Mucosa of stomach (tissue), 1 donor: Measurements from ENCODE around the gene PODNL1.
"Not testable (repeated sequence)": the region's sequence is repeated elsewhere in the genome, so short reads cannot be mapped to it uniquely, and the experiment has no call there.

Experiments used
- H3K27me3 ChIP-seq: one replicate; pipeline ENCODE4 v1.7.0; 2013; ENCODE audit warnings: mild to moderate bottlenecking, low read length; ENCODE audit not compliant: control insufficient read depth, insufficient read depth
- H3K36me3 ChIP-seq: one replicate; pipeline ENCODE4 v1.7.0; 2013; ENCODE audit warnings: low read length; ENCODE audit not compliant: control insufficient read depth, insufficient read depth
- H3K4me1 ChIP-seq: one replicate; pipeline ENCODE4 v1.7.0; 2013; ENCODE audit warnings: mild to moderate bottlenecking, low read length; ENCODE audit not compliant: control insufficient read depth, insufficient read depth
- H3K4me3 ChIP-seq: one replicate; pipeline ENCODE4 v1.7.0; 2013; ENCODE audit warnings: low read length
- H3K9ac ChIP-seq: one replicate; pipeline ENCODE4 v1.7.0; 2013; ENCODE audit warnings: mild to moderate bottlenecking, low read length, moderate library complexity
- H3K9me3 ChIP-seq: one replicate; pipeline ENCODE4 v1.7.0; 2013; ENCODE audit warnings: mild to moderate bottlenecking, low read length, moderate library complexity; ENCODE audit not compliant: control insufficient read depth
- donor health status: Pancreatic carcinoma.

Gene PODNL1

DNA sequence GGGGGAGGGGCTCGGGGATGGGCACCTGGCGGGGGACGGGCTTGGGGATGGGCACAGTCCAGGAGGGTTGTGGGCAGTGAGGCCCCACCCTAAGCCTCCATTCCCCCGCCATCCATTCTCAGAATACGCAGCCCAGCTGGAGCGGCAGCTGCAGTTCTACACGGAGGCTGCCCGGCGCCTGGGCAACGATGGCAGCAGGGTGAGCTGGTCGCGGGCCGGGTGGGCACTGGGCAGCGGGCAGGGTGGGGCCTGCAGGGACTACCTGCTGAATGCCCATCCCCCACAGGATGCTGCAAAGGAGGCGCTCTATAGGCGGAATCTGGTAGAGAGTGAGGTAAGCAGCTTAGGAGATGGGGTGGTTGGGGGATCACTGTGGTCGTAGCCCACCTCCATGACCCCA lies 8.3 kb downstream of the PODNL1 start:
- Histone ChIP-seq H3K27me3 (no peaks in the 10 kb centered on the region), H3K4me1 (no peaks in the 10 kb centered on the region), H3K4me3 (no peak overlapping the region), H3K9me3 (no peaks in the 10 kb centered on the region), H3K9ac (no peak overlapping the region), H3K36me3 (peaks cover 5% of the 10 kb centered on the region)

DNA sequence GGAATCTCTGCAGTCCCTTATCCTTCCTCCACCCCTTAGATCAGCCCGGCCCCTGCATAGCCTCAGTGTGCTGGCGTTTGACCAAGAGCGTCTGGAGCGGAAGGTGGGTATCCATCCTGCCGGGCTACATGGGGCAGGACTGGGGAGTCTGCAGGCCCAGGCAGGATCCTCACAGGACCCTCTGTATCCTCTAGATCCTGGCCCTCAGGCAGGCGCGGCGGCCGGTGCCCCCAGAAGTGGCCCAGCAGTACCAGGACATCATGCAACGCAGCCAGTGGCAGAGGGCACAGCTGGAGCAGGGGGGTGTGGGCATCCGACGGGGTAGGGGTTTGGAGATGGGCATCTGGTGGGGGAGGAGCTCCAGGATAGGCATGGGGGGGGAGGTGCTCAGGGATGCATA lies 8.9 kb downstream of the PODNL1 start:
- H3K9me3 ChIP-seq: no peaks in the 10 kb centered on the region
- no peaks in the 10 kb centered on the region for H3K4me1 ChIP-seq
- H3K4me3 ChIP-seq: no peak overlapping the region
- H3K27me3 ChIP-seq: no peaks in the 10 kb centered on the region
- no peak overlapping the region for H3K9ac ChIP-seq
- H3K36me3 ChIP-seq: peaks cover 5% of the 10 kb centered on the region

GRCh38 chr19:13926715-13927114 lies 11.5 kb downstream of the PODNL1 start:
- Histone ChIP-seq H3K9ac (no peak overlapping the region), H3K9me3 (no peaks in the 10 kb centered on the region), H3K27me3 (no peaks in the 10 kb centered on the region), H3K4me3 (no peak overlapping the region), H3K36me3 (peaks cover 5% of the 10 kb centered on the region), H3K4me1 (no peaks in the 10 kb centered on the region)

DNA sequence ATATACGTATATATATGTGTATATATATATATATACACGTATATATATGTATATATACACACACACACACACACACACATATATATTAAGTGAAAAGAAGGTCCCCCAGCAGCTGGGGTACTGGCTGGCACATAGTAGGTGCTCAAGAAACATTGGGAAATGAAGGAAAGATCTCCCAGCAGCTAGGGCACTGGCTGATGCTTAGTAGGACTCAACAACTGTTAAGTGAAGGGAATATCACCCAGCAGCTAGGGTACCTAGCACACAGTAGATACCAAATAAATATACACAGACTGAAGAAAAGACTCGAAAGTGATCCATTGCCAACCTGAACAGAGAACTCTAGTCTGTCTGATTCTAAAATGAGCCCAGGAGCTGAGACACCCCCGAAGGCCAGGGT lies 12.2 kb downstream of the PODNL1 start:
- Histone ChIP-seq H3K4me1 (no peaks in the 10 kb centered on the region), H3K27me3 (no peaks in the 10 kb centered on the region), H3K4me3 (no peak overlapping the region), H3K9me3 (no peaks in the 10 kb centered on the region), H3K9ac (no peak overlapping the region), H3K36me3 (peaks cover 10% of the 10 kb centered on the region)

DNA sequence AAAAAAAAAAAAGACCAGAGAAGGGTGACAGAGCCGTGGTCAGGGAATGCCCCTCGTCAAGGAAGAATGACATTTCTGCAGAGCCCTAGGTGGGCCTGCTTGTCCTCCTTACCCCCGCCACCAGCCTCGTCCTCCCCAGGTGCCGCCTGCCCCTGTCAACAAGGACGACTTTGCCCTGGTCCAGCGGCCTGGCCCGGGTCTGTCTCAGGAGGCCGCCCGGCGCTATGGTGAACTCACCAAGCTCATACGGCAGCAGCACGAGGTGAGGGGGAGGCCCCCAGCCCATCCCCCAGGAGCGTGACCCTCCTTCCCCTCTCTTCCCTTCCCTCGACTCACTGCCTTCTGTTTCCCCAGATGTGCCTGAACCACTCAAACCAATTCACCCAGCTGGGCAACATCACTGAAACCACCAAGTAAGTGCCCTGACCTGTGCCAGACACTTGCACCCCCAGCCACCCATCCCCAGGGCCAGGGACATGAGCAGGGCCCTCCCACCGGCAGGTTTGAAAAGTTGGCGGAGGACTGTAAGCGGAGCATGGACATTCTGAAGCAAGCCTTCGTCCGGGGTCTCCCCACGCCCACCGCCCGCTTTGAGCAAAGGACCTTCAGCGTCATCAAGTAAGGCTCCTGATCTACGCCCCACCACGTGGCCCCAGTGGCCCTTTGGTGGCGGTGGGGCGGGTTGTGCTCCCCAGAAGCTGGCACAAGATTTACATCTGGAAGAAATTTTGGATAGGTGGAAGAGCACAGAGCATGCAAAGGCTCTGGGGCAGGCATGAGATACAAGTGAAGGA lies 14.8 kb downstream of the PODNL1 start:
- peaks cover 16% of the 10 kb centered on the region for H3K36me3 ChIP-seq
- H3K9me3 ChIP-seq: no peaks in the 10 kb centered on the region
- no peaks in the 10 kb centered on the region for H3K27me3 ChIP-seq
- no peak overlapping the region for H3K9ac ChIP-seq
- H3K4me3 ChIP-seq: no peak overlapping the region
- H3K4me1 ChIP-seq: no peaks in the 10 kb centered on the region

- H3K4me1 ChIP-seq, H3K27me3 ChIP-seq, H3K9me3 ChIP-seq, H3K9ac ChIP-seq, H3K4me3 ChIP-seq: not testable (repeated sequence)
- peaks cover 11% of the 10 kb centered on the region for H3K36me3 ChIP-seq
Observed at GRCh38 chr19:13922118-13922517, 16.1 kb downstream of the PODNL1 start.

GRCh38 chr19:13920940-13921747 lies 17.1 kb downstream of the PODNL1 start:
- H3K36me3 ChIP-seq: peaks cover 11% of the 10 kb centered on the region
- no peak overlapping the region for H3K4me3 ChIP-seq
- no peaks in the 10 kb centered on the region for H3K9me3 ChIP-seq
- no peak overlapping the region for H3K9ac ChIP-seq
- H3K27me3 ChIP-seq: no peaks in the 10 kb centered on the region
- no peaks in the 10 kb centered on the region for H3K4me1 ChIP-seq

GRCh38 chr19:13920524-13920923 lies 17.7 kb downstream of the PODNL1 start:
- Histone ChIP-seq H3K4me1 (no peaks in the 10 kb centered on the region), H3K27me3 (no peaks in the 10 kb centered on the region), H3K9ac (no peak overlapping the region), H3K36me3 (peaks cover 11% of the 10 kb centered on the region), H3K4me3 (no peak overlapping the region), H3K9me3 (no peaks in the 10 kb centered on the region)

DNA sequence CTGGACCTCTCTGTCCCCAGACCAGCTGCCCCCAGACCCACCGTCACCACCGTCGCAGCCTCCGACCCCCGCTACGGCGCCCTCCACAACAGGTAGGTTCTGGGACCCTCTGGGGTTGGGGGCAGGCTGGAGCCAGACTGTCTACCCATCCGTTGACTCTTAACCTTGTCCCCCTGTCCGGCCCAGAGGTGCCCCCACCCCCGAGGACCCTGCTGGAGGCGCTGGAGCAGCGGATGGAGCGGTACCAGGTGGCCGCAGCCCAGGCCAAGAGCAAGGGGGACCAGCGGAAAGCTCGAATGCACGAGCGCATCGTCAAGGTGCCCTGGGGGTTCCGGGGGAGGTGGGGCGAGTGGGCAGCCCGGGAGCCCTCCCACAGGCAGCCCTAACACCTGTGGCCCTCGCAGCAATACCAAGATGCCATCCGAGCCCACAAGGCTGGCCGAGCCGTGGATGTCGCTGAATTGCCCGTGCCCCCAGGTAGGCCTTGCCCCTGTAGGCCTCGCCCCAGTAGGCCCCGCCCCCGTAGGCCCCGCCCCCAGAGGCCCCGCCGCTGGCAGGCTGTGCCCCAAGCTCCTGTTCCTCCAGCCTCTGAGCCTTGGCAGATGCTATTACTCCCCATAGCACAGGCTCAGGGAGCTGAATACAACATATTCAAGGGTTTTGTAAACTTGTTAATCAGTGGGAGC lies 19.3 kb downstream of the PODNL1 start:
- H3K9ac ChIP-seq: no peak overlapping the region
- H3K27me3 ChIP-seq: no peaks in the 10 kb centered on the region
- H3K4me1 ChIP-seq: no peaks in the 10 kb centered on the region
- H3K9me3 ChIP-seq: no peaks in the 10 kb centered on the region
- peaks cover 11% of the 10 kb centered on the region for H3K36me3 ChIP-seq
- H3K4me3 ChIP-seq: no peak overlapping the region

DNA sequence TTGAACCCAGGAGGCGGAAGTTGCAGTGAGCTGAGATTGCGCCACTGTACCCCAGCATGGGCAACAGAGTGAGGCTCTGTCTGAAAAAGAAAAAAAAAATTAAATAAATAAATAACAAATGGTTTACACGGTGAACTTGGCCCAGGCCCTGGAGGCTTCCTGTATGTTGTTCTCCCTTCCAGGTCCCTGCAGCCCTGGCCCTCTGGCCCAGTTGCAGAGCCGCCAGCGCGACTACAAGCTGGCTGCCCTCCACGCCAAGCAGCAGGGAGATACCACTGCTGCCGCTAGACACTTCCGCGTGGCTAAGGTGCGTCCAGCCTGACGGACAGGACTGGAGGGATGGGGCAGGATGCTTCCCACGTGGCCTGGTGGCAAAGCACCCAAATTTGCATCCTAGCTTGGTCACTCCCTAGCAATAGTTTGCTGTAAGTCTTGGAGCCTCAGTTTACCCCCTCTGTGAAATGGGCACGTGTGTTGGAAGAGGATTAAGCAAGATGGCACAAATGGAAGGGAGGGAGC lies 20.3 kb downstream of the PODNL1 start:
- Histone ChIP-seq H3K36me3 (peaks cover 11% of the 10 kb centered on the region), H3K9me3 (no peaks in the 10 kb centered on the region), H3K9ac (no peak overlapping the region), H3K4me3 (no peak overlapping the region), H3K27me3 (no peaks in the 10 kb centered on the region), H3K4me1 (no peaks in the 10 kb centered on the region)

- H3K36me3 ChIP-seq: no peaks in the 10 kb centered on the region
Observed at GRCh38 chr19:13914777-13915176, 23.4 kb downstream of the PODNL1 start.

DNA sequence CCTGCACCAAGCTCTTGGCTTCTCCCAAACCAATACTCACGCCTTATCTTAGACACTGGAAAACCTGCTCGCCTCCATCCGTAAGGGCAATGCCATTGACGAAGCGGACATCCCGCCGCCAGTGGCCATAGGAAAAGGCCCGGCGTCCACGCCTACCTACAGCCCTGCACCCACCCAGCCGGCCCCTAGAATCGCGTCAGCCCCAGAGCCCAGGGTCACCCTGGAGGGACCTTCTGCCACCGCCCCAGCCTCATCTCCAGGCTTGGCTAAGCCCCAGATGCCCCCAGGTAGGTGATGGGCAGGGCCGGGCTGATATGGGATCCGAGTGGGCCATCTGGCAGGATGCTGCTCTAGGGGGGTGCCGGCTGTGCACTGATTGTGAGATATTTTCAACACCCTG lies 24.9 kb downstream of the PODNL1 start:
- no peaks in the 10 kb centered on the region for H3K4me1 ChIP-seq
- no peaks in the 10 kb centered on the region for H3K27me3 ChIP-seq
- no peaks in the 10 kb centered on the region for H3K36me3 ChIP-seq
- H3K9me3 ChIP-seq: no peaks in the 10 kb centered on the region
- no peak overlapping the region for H3K4me3 ChIP-seq
- H3K9ac ChIP-seq: no peak overlapping the region

More at GRCh38 chr19:13914777-13915176, 23.4 kb downstream of the PODNL1 start:
- H3K4me3 ChIP-seq: no peak overlapping the region
- H3K27me3 ChIP-seq: no peaks in the 10 kb centered on the region
- H3K4me1 ChIP-seq: no peaks in the 10 kb centered on the region
- H3K9me3 ChIP-seq: no peaks in the 10 kb centered on the region
- H3K9ac ChIP-seq: no peak overlapping the region
